D721Med (cell line): ENCODE data around the gene FBXW11.
A peak's percentile ranks its signal among the peaks of the same experiment; 100 is the strongest.

Experiments
- DNase-seq: peaks from one replicate; pipeline ENCODE4 v3.0.0; 2011; ENCODE audit warnings: low spot score; ENCODE audit not compliant: insufficient read length
- FAIRE-seq: peaks from 2 replicates; lab custom pipeline; 2011; peaks lifted over from hg19 to GRCh38; lab: Jason Lieb, UNC
- CTCF ChIP-seq: IDR thresholded peaks from 2 replicates; pipeline ENCODE4 v1.5.1; 2012; ENCODE audit warnings: mild to moderate bottlenecking, control low read depth; ENCODE audit not compliant: insufficient read depth; ENCODE audit errors: missing control alignments

FBXW11 gene

GRCh38 chr5:172005708-172006320, 624 bp downstream of the FBXW11 start:
- no peak for FAIRE-seq
- TF ChIP-seq CTCF = no peak
- no peak for DNase-seq

- TF ChIP-seq CTCF = no peak
- DNase-seq (no peak), FAIRE-seq (no peak)
Measured at GRCh38 chr5:172004824-172005237, 1.6 kb downstream of the FBXW11 start.

- no peak for FAIRE-seq
- TF ChIP-seq CTCF = no peak
- DNase-seq = no peak
Measured at GRCh38 chr5:172003746-172004145, 2.7 kb downstream of the FBXW11 start.

- DNase-seq (no peak), FAIRE-seq (no peak)
- TF ChIP-seq CTCF = no peak
Measured at GRCh38 chr5:172002840-172003512, 3.5 kb downstream of the FBXW11 start.

- peak; percentile 27 for TF ChIP-seq CTCF
- FAIRE-seq (no peak), DNase-seq (no peak)
Measured at GRCh38 chr5:172002310-172002709, 4.1 kb downstream of the FBXW11 start.

GRCh38 chr5:171999877-172000276, 6.6 kb downstream of the FBXW11 start:
- FAIRE-seq (no peak), DNase-seq (no peak)
- no peak for TF ChIP-seq CTCF

- no peak for FAIRE-seq
- DNase-seq = no peak
- TF ChIP-seq CTCF = no peak
Measured at GRCh38 chr5:171999100-171999499, 7.3 kb downstream of the FBXW11 start.
